CD14-positive monocyte (primary cell): ENCODE results near the gene CEP97. TPM values are rescaled to one million over a fixed set of nuclear protein-coding genes. Genes with fewer than 3 reads are reported as not detected.

ENCODE experiments used
- DNase-seq, 3 donors: peaks; one replicate each; pipeline ENCODE4 v3.0.0-alpha.2; 2011 to 2022
- H2AFZ ChIP-seq: 2 replicates; pipeline ENCODE4 v1.6.0; 2012; ENCODE audit warnings: mild to moderate bottlenecking, low read depth, low read length, inconsistent platforms; ENCODE audit not compliant: insufficient read depth, poor library complexity, severe bottlenecking
- H3K27ac ChIP-seq, 2 donors: 1 replicate in 1 of 2; 2 replicates in 1 of 2; pipeline ENCODE4 v1.5.1; 2012 to 2013; ENCODE audit warnings: low read length in 2 of 2, control low read depth in 1 of 2, inconsistent platforms in 1 of 2, low read depth in 1 of 2, mild to moderate bottlenecking in 1 of 2
- H3K27me3 ChIP-seq, 2 donors: one replicate each; pipeline versions ENCODE4 v1.6.0 to v1.6.1; 2011 to 2013; ENCODE audit warnings: low read length in 2 of 2; ENCODE audit not compliant: control insufficient read depth in 2 of 2, insufficient read depth in 2 of 2
- H3K36me3 ChIP-seq, 2 donors: replicated peaks in 1 of 2; 1 replicate in 1 of 2; 2 replicates in 1 of 2; pipeline versions ENCODE4 v1.5.1 to v1.6.1; 2012 to 2013; ENCODE audit warnings: low read length in 2 of 2, control low read depth in 1 of 2, inconsistent platforms in 1 of 2, mild to moderate bottlenecking in 1 of 2; ENCODE audit not compliant: insufficient read depth in 2 of 2, control insufficient read depth in 1 of 2
- H3K4me1 ChIP-seq, 2 donors: 1 replicate in 1 of 2; 2 replicates in 1 of 2; pipeline versions ENCODE4 v1.5.1 to v1.6.1; 2012 to 2013; ENCODE audit warnings: low read length in 2 of 2, control low read depth in 1 of 2, inconsistent platforms in 1 of 2, mild to moderate bottlenecking in 1 of 2, moderate library complexity in 1 of 2; ENCODE audit not compliant: insufficient read depth in 2 of 2, control insufficient read depth in 1 of 2
- H3K4me2 ChIP-seq: replicated peaks from 2 replicates; pipeline ENCODE3; 2012; ENCODE audit warnings: low read length, moderate library complexity, mild to moderate bottlenecking; ENCODE audit not compliant: poor library complexity, severe bottlenecking; ENCODE audit errors: extremely low read depth
- H3K4me3 ChIP-seq, 3 experiments: fragments of 200-600 bp in 1 of 3; sonication (generic) in 1 of 3; replicated peaks in 1 of 3; 1 replicate in 2 of 3; 2 replicates in 1 of 3; pipeline ENCODE4 v1.5.1; 2011 to 2013; ENCODE audit warnings: low read length in 3 of 3, mild to moderate bottlenecking in 3 of 3, control low read depth in 2 of 3, low read depth in 2 of 3, inconsistent platforms in 1 of 3, moderate library complexity in 1 of 3
- H3K79me2 ChIP-seq: 2 replicates; pipeline ENCODE4 v1.6.0; 2012; ENCODE audit warnings: mild to moderate bottlenecking, control low read depth, inconsistent platforms, low read length, moderate library complexity; ENCODE audit not compliant: insufficient read depth
- H3K9ac ChIP-seq: 2 replicates; pipeline ENCODE4 v1.6.0; 2017; ENCODE audit warnings: low read length, mild to moderate bottlenecking; ENCODE audit not compliant: insufficient read depth, poor library complexity, severe bottlenecking
- H3K9me3 ChIP-seq, 2 donors: replicated peaks in 1 of 2; 1 replicate in 1 of 2; 2 replicates in 1 of 2; pipeline versions ENCODE4 v1.5.1 to v1.6.1; 2012 to 2013; ENCODE audit warnings: low read length in 2 of 2, control low read depth in 1 of 2; ENCODE audit not compliant: control insufficient read depth in 1 of 2, insufficient read depth in 1 of 2
- H4K20me1 ChIP-seq: 2 replicates; pipeline ENCODE4 v1.6.0; 2012; ENCODE audit warnings: mild to moderate bottlenecking, low read length, control low read depth, moderate library complexity; ENCODE audit not compliant: insufficient read depth
- H3K27ac Mint-ChIP-seq, 7 donors: one replicate each; pipeline ENCODE4 v1.8.0; 2020; ENCODE audit warnings: mild to moderate bottlenecking in 7 of 7, mixed read lengths in 7 of 7, moderate library complexity in 6 of 7, inconsistent platforms in 2 of 7
- H3K27me3 Mint-ChIP-seq, 3 donors: one replicate each; pipeline ENCODE4 v1.8.0; 2021 to 2022; ENCODE audit warnings: low read depth in 3 of 3, mild to moderate bottlenecking in 3 of 3, mixed read lengths in 3 of 3, moderate library complexity in 3 of 3, inconsistent platforms in 1 of 3
- H3K36me3 Mint-ChIP-seq, 2 donors: one replicate each; pipeline ENCODE4 v1.8.0; 2020; ENCODE audit warnings: mixed read lengths in 2 of 2, inconsistent platforms in 1 of 2, mild to moderate bottlenecking in 1 of 2
- H3K4me1 Mint-ChIP-seq: one replicate; pipeline ENCODE4 v1.8.0; 2020; ENCODE audit warnings: mild to moderate bottlenecking, mixed read lengths
- H3K4me3 Mint-ChIP-seq, 2 donors: one replicate each; pipeline ENCODE4 v1.8.0; 2020; ENCODE audit warnings: mild to moderate bottlenecking in 2 of 2, mixed read lengths in 2 of 2, moderate library complexity in 1 of 2
- H3K9me3 Mint-ChIP-seq, 7 donors: one replicate each; pipeline ENCODE4 v1.8.0; 2020 to 2022; ENCODE audit warnings: mixed read lengths in 7 of 7, mild to moderate bottlenecking in 6 of 7, moderate library complexity in 6 of 7, inconsistent platforms in 2 of 7
- CTCF ChIP-seq: fragments of 200-600 bp; IDR thresholded peaks from one replicate; pipeline ENCODE4 v1.8.0; 2022; ENCODE audit warnings: antibody characterized with exemption, mild to moderate bottlenecking
- WGBS: methylation state at CpG from one replicate; pipeline ENCODE4 v1.1.5; 2013; ENCODE audit warnings: missing lambda C conversion rate; ENCODE audit not compliant: insufficient coverage; 5-methylcytosine and 5-hydroxymethylcytosine counted together
- intact Hi-C, 2 donors: fragments of 100-400 bp; cut with micrococcal nuclease; formaldehyde crosslinking; loops; one replicate each; pipeline versions ENCODE4 v1.15.0 to v1.15.1; 2023
- polyA plus RNA-seq, 3 donors: library from polyadenylated mRNA; depleted of rRNA in 1 of 3; unstranded in 2 of 3; stranded (reverse) in 1 of 3; fragments of 300-500 nt in 2 of 3; fragments of >200 nt in 1 of 3; fragmentation: Illumina TruSeq in 2 of 3; gene quantifications; 1 replicate in 2 of 3; 2 replicates in 1 of 3; pipeline ENCODE4 v1.2.3, GENCODE V29; 2012 to 2021

The CEP97 gene
- polyA plus RNA-seq, 3 donors, result 0.79 to 1.7 (median 1.5) TPM

- Histone ChIP-seq H4K20me1 (peaks cover 31% of the 10 kb centered on the region), H2AFZ (no peak overlapping the region), H3K27ac (peak overlapping the region in 1 of 2 donors; percentile 46), H3K36me3 (peaks cover 37 to 70% of the 10 kb centered on the region in 2 donors), H3K79me2 (peaks cover 85% of the 10 kb centered on the region), H3K9ac (no peak overlapping the region), H3K9me3 (no peaks in the 10 kb centered on the region), H3K4me3 (no peak overlapping the region), H3K27me3 (no peaks in the 10 kb centered on the region), H3K4me1 (peaks cover 11 to 12% of the 10 kb centered on the region in 2 donors), H3K4me2 (no peak overlapping the region)
- Mint-ChIP-seq H3K9me3 (peaks cover 3 to 11% (median 6%) of the 10 kb centered on the region in 7 donors), H3K4me1 (peaks cover 22% of the 10 kb centered on the region), H3K27ac (peak overlapping the region in 1 of 7 donors; percentile 56), H3K27me3 (no peaks in the 10 kb centered on the region), H3K36me3 (peaks cover 62 to 84% of the 10 kb centered on the region in 2 donors), H3K4me3 (no peak overlapping the region)
- intact Hi-C loops, result no loop called here
- TF ChIP-seq CTCF, result no peak
- WGBS, result 100% methylated on average over 2 of the region's 3 CpGs
- DNase-seq, result no peak
Observed at GRCh38 chr3:101796077-101796680, 71.8 kb downstream of the CEP97 start.

- peaks cover 7% of the 10 kb centered on the region for H4K20me1 ChIP-seq
- WGBS, result 100% methylated on average over 4 of the region's 4 CpGs
- no peaks in the 10 kb centered on the region for H3K27me3 Mint-ChIP-seq
- H3K27me3 ChIP-seq, result no peaks in the 10 kb centered on the region
- no peak for TF ChIP-seq CTCF
- no peak overlapping the region for H2AFZ ChIP-seq
- peaks cover 57 to 72% of the 10 kb centered on the region in 2 donors for H3K36me3 Mint-ChIP-seq
- no peak for DNase-seq
- no peak overlapping the region for H3K4me3 ChIP-seq
- no peak overlapping the region for H3K9ac ChIP-seq
- H3K4me3 Mint-ChIP-seq, result no peak overlapping the region
- H3K4me1 Mint-ChIP-seq, result peaks cover 6% of the 10 kb centered on the region
- H3K4me2 ChIP-seq, result no peak overlapping the region
- H3K27ac ChIP-seq, result peak overlapping the region in 1 of 2 donors; percentile 4
- peaks cover 4% of the 10 kb centered on the region in 2 donors for H3K4me1 ChIP-seq
- H3K36me3 ChIP-seq, result peaks cover 36 to 70% of the 10 kb centered on the region in 2 donors
- no peaks in the 10 kb centered on the region for H3K9me3 ChIP-seq
- H3K27ac Mint-ChIP-seq, result peak overlapping the region in 2 of 7 donors; percentile 25 to 51
- intact Hi-C loops, result no loop called here
- no peaks in the 10 kb centered on the region for H3K9me3 Mint-ChIP-seq
- H3K79me2 ChIP-seq, result peaks cover 70% of the 10 kb centered on the region
Observed at GRCh38 chr3:101801174-101801573, 76.8 kb downstream of the CEP97 start.
